HEK293 (cell line): Measurements from ENCODE around the gene CCND3.

Source experiments
- CTCF ChIA-PET: fragments of 350-600 bp; formaldehyde crosslinking; extraction: SDS; loops from one replicate; lab custom pipeline; 2021; ENCODE audit warnings: antibody characterized with exemption; lab: Yijun Ruan, JAX
- POLR2A ChIA-PET: fragments of 300-600 bp; formaldehyde crosslinking; extraction: SDS; loops from one replicate; lab custom pipeline; 2020; ENCODE audit warnings: antibody characterized with exemption, inconsistent platforms; lab: Yijun Ruan, JAX
- H3K27ac ChIP-seq: fragments of 200-500 bp; sonication (Bioruptor generic); 2 replicates; pipeline ENCODE4 v1.5.1; 2014; ENCODE audit warnings: low read depth, low read length, control low read depth, inconsistent platforms; ENCODE audit errors: extremely low read depth
- H3K36me3 ChIP-seq, 2 experiments: fragments of 200-500 bp in 1 of 2; sonication (Bioruptor generic) in 1 of 2; 1 replicate in 1 of 2; 2 replicates in 1 of 2; pipeline ENCODE4 v1.5.1; 2014 to 2017; ENCODE audit warnings: inconsistent platforms in 2 of 2, low read length in 2 of 2; ENCODE audit not compliant: control insufficient read depth in 2 of 2, insufficient read depth in 1 of 2
- H3K4me1 ChIP-seq: fragments of 200-500 bp; sonication (Bioruptor generic); 2 replicates; pipeline ENCODE4 v1.5.1; 2014; ENCODE audit warnings: mild to moderate bottlenecking, low read length, inconsistent platforms; ENCODE audit not compliant: control insufficient read depth, insufficient read depth
- H3K4me3 ChIP-seq: 2 replicates; pipeline ENCODE4 v1.5.1; 2011; ENCODE audit warnings: low read depth, mild to moderate bottlenecking, control low read depth, low read length, moderate library complexity
- H3K9me3 ChIP-seq: fragments of 200-500 bp; sonication (Bioruptor generic); 2 replicates; pipeline ENCODE4 v1.5.1; 2014; ENCODE audit warnings: low read depth, low read length, inconsistent platforms; ENCODE audit not compliant: control insufficient read depth, insufficient read depth
- HOXA7 ChIP-seq: sonication (generic); formaldehyde crosslinking; IDR thresholded peaks from 2 replicates; pipeline ENCODE4 v1.8.1; 2022; ENCODE audit warnings: missing genetic modification reagents, borderline replicate concordance
- KLF1 ChIP-seq: fragments of 450-650 bp; formaldehyde crosslinking; IDR thresholded peaks from 2 replicates; pipeline ENCODE4 v1.5.1; 2016; ENCODE audit warnings: missing biosample characterization, missing genetic modification characterization
- KLF10 ChIP-seq: fragments of 450-650 bp; IDR thresholded peaks from 2 replicates; pipeline ENCODE4 v1.5.1; 2018; ENCODE audit warnings: missing biosample characterization, mild to moderate bottlenecking, missing genetic modification characterization
- KLF8 ChIP-seq: fragments of 450-650 bp; formaldehyde crosslinking; IDR thresholded peaks from 2 replicates; pipeline ENCODE4 v1.5.1; 2016; ENCODE audit warnings: missing biosample characterization, missing genetic modification characterization
- MYNN ChIP-seq: fragments of 450-650 bp; formaldehyde crosslinking; IDR thresholded peaks from 2 replicates; pipeline ENCODE4 v1.5.1; 2016; ENCODE audit warnings: missing biosample characterization, missing genetic modification characterization, borderline replicate concordance
- SCRT2 ChIP-seq: fragments of 450-650 bp; formaldehyde crosslinking; IDR thresholded peaks from 2 replicates; pipeline ENCODE4 v1.5.1; 2016; ENCODE audit warnings: missing biosample characterization, missing genetic modification characterization
- ZBTB8A ChIP-seq: fragments of 450-650 bp; formaldehyde crosslinking; IDR thresholded peaks from 2 replicates; pipeline ENCODE4 v1.5.1; 2016; ENCODE audit warnings: missing biosample characterization, missing genetic modification characterization
- ZNF214 ChIP-seq: fragments of 450-650 bp; formaldehyde crosslinking; IDR thresholded peaks from 2 replicates; pipeline ENCODE4 v1.5.1; 2017; ENCODE audit warnings: missing biosample characterization, mild to moderate bottlenecking, missing genetic modification characterization, borderline replicate concordance
- ZNF223 ChIP-seq: fragments of 450-650 bp; formaldehyde crosslinking; IDR thresholded peaks from 2 replicates; pipeline ENCODE4 v1.5.1; 2016; ENCODE audit warnings: missing biosample characterization, missing genetic modification characterization
- ZNF24 ChIP-seq: fragments of 450-650 bp; formaldehyde crosslinking; IDR thresholded peaks from 2 replicates; pipeline ENCODE4 v1.5.1; 2016; ENCODE audit warnings: missing biosample characterization, missing genetic modification characterization
- ZNF248 ChIP-seq: fragments of 450-650 bp; formaldehyde crosslinking; IDR thresholded peaks from 2 replicates; pipeline ENCODE4 v1.5.1; 2017; ENCODE audit warnings: missing biosample characterization, missing genetic modification characterization
- ZNF311 ChIP-seq: fragments of 450-650 bp; formaldehyde crosslinking; IDR thresholded peaks from 2 replicates; pipeline ENCODE4 v1.5.1; 2017; ENCODE audit warnings: missing biosample characterization, missing genetic modification characterization, borderline replicate concordance
- ZNF341 ChIP-seq: fragments of 450-650 bp; formaldehyde crosslinking; IDR thresholded peaks from 2 replicates; pipeline ENCODE4; 2016; ENCODE audit warnings: low read depth, missing biosample characterization, missing genetic modification characterization
- ZNF433 ChIP-seq: fragments of 450-650 bp; formaldehyde crosslinking; IDR thresholded peaks from 2 replicates; pipeline ENCODE4 v1.5.1; 2016; ENCODE audit warnings: missing biosample characterization, missing genetic modification characterization, low read depth
- ZNF514 ChIP-seq: fragments of 450-650 bp; formaldehyde crosslinking; IDR thresholded peaks from 2 replicates; pipeline ENCODE4 v1.5.1; 2016; ENCODE audit warnings: missing biosample characterization, missing genetic modification characterization
- ZNF626 ChIP-seq: fragments of 450-650 bp; sonication (Bioruptor Pico); formaldehyde crosslinking; IDR thresholded peaks from 2 replicates; pipeline ENCODE4 v1.5.1; 2018; ENCODE audit warnings: missing biosample characterization, missing genetic modification characterization, inconsistent platforms
- ZNF654 ChIP-seq: fragments of 450-650 bp; formaldehyde crosslinking; IDR thresholded peaks from 2 replicates; pipeline ENCODE4 v1.5.1; 2016; ENCODE audit warnings: low read depth, missing biosample characterization, missing genetic modification characterization
- TF ChIP-seq, protein P1 (sequence below): fragments of 450-650 bp; formaldehyde crosslinking; IDR thresholded peaks from 2 replicates; pipeline ENCODE4 v1.5.1; 2016; ENCODE audit warnings: missing biosample characterization, missing genetic modification characterization, borderline replicate concordance
- TF ChIP-seq, protein P2 (sequence below): fragments of 450-650 bp; formaldehyde crosslinking; IDR thresholded peaks from 2 replicates; pipeline ENCODE4 v1.5.1; 2016; ENCODE audit warnings: missing biosample characterization, missing genetic modification characterization
- TF ChIP-seq, protein P3 (sequence below): fragments of 450-650 bp; formaldehyde crosslinking; IDR thresholded peaks from 2 replicates; pipeline ENCODE4 v1.5.1; 2016; ENCODE audit warnings: missing biosample characterization, missing genetic modification characterization

Gene CCND3

DNA sequence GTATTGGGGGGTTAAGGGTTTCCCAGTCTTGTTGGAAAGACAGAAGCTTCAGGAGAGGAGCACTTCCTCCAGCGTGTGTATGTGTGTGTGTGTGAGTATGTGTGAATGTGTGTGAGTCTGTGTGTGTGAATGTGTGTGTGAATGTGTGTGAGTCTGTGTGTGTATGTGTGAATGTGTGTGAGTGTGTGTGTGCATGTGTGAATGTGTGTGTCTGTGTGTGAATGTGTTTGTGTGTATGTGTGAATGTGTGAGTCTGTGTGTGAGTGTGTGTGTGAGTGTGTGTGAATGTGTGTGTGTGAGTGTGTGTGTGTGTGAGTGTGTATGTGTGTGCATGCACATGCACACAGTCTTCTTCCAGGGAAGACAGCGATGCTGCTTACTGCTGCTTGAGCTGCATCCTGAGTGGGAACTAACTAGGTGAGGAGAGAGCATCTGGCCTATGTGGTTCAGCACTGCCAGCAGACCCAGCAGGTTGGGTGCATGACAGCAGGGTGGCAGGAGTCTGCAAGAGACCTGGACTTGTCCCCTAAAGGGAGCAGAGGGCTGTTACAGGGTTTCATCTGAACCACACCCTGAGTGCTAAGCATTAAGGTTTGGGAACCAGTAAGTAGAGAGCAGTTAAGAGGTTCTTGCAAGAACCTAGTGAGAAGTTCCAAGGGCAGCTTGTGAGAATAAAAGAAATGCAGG lies 22.7 kb upstream of the CCND3 start (continued):
- no peak for TF ChIP-seq ZNF654 (tag by site-specific recombination)
- TF ChIP-seq KLF8 (tag by site-specific recombination) = no peak
- TF ChIP-seq MYNN (tag by site-specific recombination) = peak; percentile 34; the same call in 1 of the 2 replicates
- no peak for TF ChIP-seq ZNF24
- TF ChIP-seq, protein P1, sequence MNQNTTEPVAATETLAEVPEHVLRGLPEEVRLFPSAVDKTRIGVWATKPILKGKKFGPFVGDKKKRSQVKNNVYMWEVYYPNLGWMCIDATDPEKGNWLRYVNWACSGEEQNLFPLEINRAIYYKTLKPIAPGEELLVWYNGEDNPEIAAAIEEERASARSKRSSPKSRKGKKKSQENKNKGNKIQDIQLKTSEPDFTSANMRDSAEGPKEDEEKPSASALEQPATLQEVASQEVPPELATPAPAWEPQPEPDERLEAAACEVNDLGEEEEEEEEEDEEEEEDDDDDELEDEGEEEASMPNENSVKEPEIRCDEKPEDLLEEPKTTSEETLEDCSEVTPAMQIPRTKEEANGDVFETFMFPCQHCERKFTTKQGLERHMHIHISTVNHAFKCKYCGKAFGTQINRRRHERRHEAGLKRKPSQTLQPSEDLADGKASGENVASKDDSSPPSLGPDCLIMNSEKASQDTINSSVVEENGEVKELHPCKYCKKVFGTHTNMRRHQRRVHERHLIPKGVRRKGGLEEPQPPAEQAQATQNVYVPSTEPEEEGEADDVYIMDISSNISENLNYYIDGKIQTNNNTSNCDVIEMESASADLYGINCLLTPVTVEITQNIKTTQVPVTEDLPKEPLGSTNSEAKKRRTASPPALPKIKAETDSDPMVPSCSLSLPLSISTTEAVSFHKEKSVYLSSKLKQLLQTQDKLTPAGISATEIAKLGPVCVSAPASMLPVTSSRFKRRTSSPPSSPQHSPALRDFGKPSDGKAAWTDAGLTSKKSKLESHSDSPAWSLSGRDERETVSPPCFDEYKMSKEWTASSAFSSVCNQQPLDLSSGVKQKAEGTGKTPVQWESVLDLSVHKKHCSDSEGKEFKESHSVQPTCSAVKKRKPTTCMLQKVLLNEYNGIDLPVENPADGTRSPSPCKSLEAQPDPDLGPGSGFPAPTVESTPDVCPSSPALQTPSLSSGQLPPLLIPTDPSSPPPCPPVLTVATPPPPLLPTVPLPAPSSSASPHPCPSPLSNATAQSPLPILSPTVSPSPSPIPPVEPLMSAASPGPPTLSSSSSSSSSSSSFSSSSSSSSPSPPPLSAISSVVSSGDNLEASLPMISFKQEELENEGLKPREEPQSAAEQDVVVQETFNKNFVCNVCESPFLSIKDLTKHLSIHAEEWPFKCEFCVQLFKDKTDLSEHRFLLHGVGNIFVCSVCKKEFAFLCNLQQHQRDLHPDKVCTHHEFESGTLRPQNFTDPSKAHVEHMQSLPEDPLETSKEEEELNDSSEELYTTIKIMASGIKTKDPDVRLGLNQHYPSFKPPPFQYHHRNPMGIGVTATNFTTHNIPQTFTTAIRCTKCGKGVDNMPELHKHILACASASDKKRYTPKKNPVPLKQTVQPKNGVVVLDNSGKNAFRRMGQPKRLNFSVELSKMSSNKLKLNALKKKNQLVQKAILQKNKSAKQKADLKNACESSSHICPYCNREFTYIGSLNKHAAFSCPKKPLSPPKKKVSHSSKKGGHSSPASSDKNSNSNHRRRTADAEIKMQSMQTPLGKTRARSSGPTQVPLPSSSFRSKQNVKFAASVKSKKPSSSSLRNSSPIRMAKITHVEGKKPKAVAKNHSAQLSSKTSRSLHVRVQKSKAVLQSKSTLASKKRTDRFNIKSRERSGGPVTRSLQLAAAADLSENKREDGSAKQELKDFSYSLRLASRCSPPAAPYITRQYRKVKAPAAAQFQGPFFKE (tag by site-specific recombination) = 0 out of 2 replicates have a peak, but pooled peaks have one; percentile 19
- 0 out of 2 replicates have a peak, but pooled peaks have one; percentile 14 for TF ChIP-seq ZNF248 (tag by site-specific recombination)
- no peak for TF ChIP-seq ZNF214
- TF ChIP-seq ZNF341 (tag by site-specific recombination) = no peak
- TF ChIP-seq ZNF514 = no peak
- no peak for TF ChIP-seq ZNF223 (tag by site-specific recombination)
- no peak for TF ChIP-seq HOXA7 (CRISPR knock-in tag)
- no peak for TF ChIP-seq KLF1 (tag by site-specific recombination)
- TF ChIP-seq ZNF626 = no peak
- TF ChIP-seq ZNF311 (tag by site-specific recombination) = no peak
- TF ChIP-seq ZBTB8A (tag by site-specific recombination) = no peak

DNA sequence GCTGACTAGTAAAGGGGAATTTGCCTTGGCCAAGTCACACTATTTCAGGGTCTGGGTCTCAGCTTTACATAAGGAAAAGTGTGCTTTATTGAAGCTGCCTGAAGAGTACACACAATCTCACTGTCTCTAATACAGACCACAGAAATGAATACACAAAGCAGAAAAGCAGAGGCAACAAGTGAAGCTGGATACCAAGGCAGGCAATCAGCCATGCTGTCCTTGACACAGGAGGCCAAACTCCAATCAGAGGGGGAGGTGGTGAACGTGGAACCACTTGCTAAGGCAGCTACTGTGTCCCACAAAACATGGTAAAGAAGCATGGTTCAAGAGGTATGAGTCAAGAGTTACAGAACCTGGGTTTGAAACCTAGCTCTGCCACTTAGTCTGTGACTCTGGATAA lies 21.8 kb upstream of the CCND3 start:
- Histone ChIP-seq H3K4me1 (no peaks in the 10 kb centered on the region), H3K27ac (no peak overlapping the region), H3K9me3 (no peaks in the 10 kb centered on the region), H3K36me3 (no peaks in the 10 kb centered on the region), H3K4me3 (no peak overlapping the region)
- POLR2A ChIA-PET = interaction anchor here (0.5 to 1.3 kb wide), 4 partner anchors 9 to 87 kb away, joined by 3 to 5 read pairs (median 4); no protein-coding TSS in a partner anchor
- CTCF ChIA-PET = interaction anchor here (0.6 to 1.8 kb wide), 5 partner anchors 24 to 764 kb away, joined by 4 to 6 read pairs (median 6); partner anchors contain the start of genes BYSL, MED20 and TOMM6
- TF ChIP-seq, protein P2, sequence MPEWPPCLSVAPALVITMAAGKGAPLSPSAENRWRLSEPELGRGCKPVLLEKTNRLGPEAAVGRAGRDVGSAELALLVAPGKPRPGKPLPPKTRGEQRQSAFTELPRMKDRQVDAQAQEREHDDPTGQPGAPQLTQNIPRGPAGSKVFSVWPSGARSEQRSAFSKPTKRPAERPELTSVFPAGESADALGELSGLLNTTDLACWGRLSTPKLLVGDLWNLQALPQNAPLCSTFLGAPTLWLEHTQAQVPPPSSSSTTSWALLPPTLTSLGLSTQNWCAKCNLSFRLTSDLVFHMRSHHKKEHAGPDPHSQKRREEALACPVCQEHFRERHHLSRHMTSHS (tag by site-specific recombination) = no peak
- TF ChIP-seq, protein P3, sequence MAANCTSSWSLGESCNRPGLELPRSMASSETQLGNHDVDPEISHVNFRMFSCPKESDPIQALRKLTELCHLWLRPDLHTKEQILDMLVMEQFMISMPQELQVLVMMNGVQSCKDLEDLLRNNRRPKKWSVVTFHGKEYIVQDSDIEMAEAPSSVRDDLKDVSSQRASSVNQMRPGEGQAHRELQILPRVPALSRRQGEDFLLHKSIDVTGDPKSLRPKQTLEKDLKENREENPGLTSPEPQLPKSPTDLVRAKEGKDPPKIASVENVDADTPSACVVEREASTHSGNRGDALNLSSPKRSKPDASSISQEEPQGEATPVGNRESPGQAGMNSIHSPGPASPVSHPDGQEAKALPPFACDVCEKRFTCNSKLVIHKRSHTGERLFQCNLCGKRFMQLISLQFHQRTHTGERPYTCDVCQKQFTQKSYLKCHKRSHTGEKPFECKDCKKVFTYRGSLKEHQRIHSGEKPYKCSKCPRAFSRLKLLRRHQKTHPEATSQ = no peak
- TF ChIP-seq SCRT2 (tag by site-specific recombination) (peak; percentile 69), KLF10 (no peak), ZNF433 (tag by site-specific recombination) (no peak)
